HEK293 (cell line): ENCODE measurements around the gene UBXN1.
A peak's percentile ranks its signal among the peaks of the same experiment; 100 is the strongest.

Experiments
- CTCF ChIA-PET: fragments of 350-600 bp; formaldehyde crosslinking; extraction: SDS; loops from one replicate; lab custom pipeline; 2021; ENCODE audit warnings: antibody characterized with exemption; lab: Yijun Ruan, JAX
- POLR2A ChIA-PET: fragments of 300-600 bp; formaldehyde crosslinking; extraction: SDS; loops from one replicate; lab custom pipeline; 2020; ENCODE audit warnings: antibody characterized with exemption, inconsistent platforms; lab: Yijun Ruan, JAX
- H3K27ac ChIP-seq: fragments of 200-500 bp; sonication (Bioruptor generic); 2 replicates; pipeline ENCODE4 v1.5.1; 2014; ENCODE audit warnings: low read depth, low read length, control low read depth, inconsistent platforms; ENCODE audit errors: extremely low read depth
- H3K36me3 ChIP-seq, 2 experiments: fragments of 200-500 bp in 1 of 2; sonication (Bioruptor generic) in 1 of 2; 1 replicate in 1 of 2; 2 replicates in 1 of 2; pipeline ENCODE4 v1.5.1; 2014 to 2017; ENCODE audit warnings: inconsistent platforms in 2 of 2, low read length in 2 of 2; ENCODE audit not compliant: control insufficient read depth in 2 of 2, insufficient read depth in 1 of 2
- H3K4me1 ChIP-seq: fragments of 200-500 bp; sonication (Bioruptor generic); 2 replicates; pipeline ENCODE4 v1.5.1; 2014; ENCODE audit warnings: mild to moderate bottlenecking, low read length, inconsistent platforms; ENCODE audit not compliant: control insufficient read depth, insufficient read depth
- H3K4me3 ChIP-seq: 2 replicates; pipeline ENCODE4 v1.5.1; 2011; ENCODE audit warnings: low read depth, mild to moderate bottlenecking, control low read depth, low read length, moderate library complexity
- H3K9me3 ChIP-seq: fragments of 200-500 bp; sonication (Bioruptor generic); 2 replicates; pipeline ENCODE4 v1.5.1; 2014; ENCODE audit warnings: low read depth, low read length, inconsistent platforms; ENCODE audit not compliant: control insufficient read depth, insufficient read depth
- FEZF1 ChIP-seq: fragments of 450-650 bp; formaldehyde crosslinking; IDR thresholded peaks from 2 replicates; pipeline ENCODE4 v1.5.1; 2016; ENCODE audit warnings: missing biosample characterization, missing genetic modification characterization
- GLIS1 ChIP-seq: fragments of 450-650 bp; formaldehyde crosslinking; IDR thresholded peaks from 2 replicates; pipeline ENCODE4 v1.5.1; 2016; ENCODE audit warnings: missing biosample characterization, missing genetic modification characterization
- IKZF3 ChIP-seq: fragments of 450-650 bp; IDR thresholded peaks from 2 replicates; pipeline ENCODE4 v1.5.0; 2018; ENCODE audit warnings: missing biosample characterization, mild to moderate bottlenecking, missing genetic modification characterization, moderate library complexity
- KLF10 ChIP-seq: fragments of 450-650 bp; IDR thresholded peaks from 2 replicates; pipeline ENCODE4 v1.5.1; 2018; ENCODE audit warnings: missing biosample characterization, mild to moderate bottlenecking, missing genetic modification characterization
- KLF8 ChIP-seq: fragments of 450-650 bp; formaldehyde crosslinking; IDR thresholded peaks from 2 replicates; pipeline ENCODE4 v1.5.1; 2016; ENCODE audit warnings: missing biosample characterization, missing genetic modification characterization
- MZF1 ChIP-seq: fragments of 450-650 bp; formaldehyde crosslinking; IDR thresholded peaks from 2 replicates; pipeline ENCODE4 v1.5.1; 2017; ENCODE audit warnings: missing biosample characterization, missing genetic modification characterization, borderline replicate concordance
- PRDM10 ChIP-seq: fragments of 450-650 bp; formaldehyde crosslinking; IDR thresholded peaks from 2 replicates; pipeline ENCODE4 v1.5.1; 2016; ENCODE audit warnings: missing biosample characterization, missing genetic modification characterization
- SETDB1 ChIP-seq: IDR thresholded peaks from one replicate; pipeline ENCODE4 v1.6.1; 2017; ENCODE audit warnings: mild to moderate bottlenecking, low read length, moderate library complexity, mixed read lengths; ENCODE audit not compliant: insufficient read length
- SP2 ChIP-seq: fragments of 450-650 bp; formaldehyde crosslinking; IDR thresholded peaks from 2 replicates; pipeline ENCODE4 v1.5.1; 2016; ENCODE audit warnings: missing biosample characterization, missing genetic modification characterization
- SP3 ChIP-seq: fragments of 450-650 bp; formaldehyde crosslinking; IDR thresholded peaks from 2 replicates; pipeline ENCODE4 v1.5.1; 2016; ENCODE audit warnings: missing biosample characterization, missing genetic modification characterization
- ZBTB17 ChIP-seq: fragments of 450-650 bp; formaldehyde crosslinking; IDR thresholded peaks from 2 replicates; pipeline ENCODE4 v1.5.1; 2016; ENCODE audit warnings: missing biosample characterization, missing genetic modification characterization
- ZBTB20 ChIP-seq: fragments of 450-650 bp; formaldehyde crosslinking; IDR thresholded peaks from 2 replicates; pipeline ENCODE4 v1.5.1; 2016; ENCODE audit warnings: missing biosample characterization, missing genetic modification characterization
- ZBTB8A ChIP-seq: fragments of 450-650 bp; formaldehyde crosslinking; IDR thresholded peaks from 2 replicates; pipeline ENCODE4 v1.5.1; 2016; ENCODE audit warnings: missing biosample characterization, missing genetic modification characterization
- ZNF341 ChIP-seq: fragments of 450-650 bp; formaldehyde crosslinking; IDR thresholded peaks from 2 replicates; pipeline ENCODE4; 2016; ENCODE audit warnings: low read depth, missing biosample characterization, missing genetic modification characterization
- ZNF518A ChIP-seq: fragments of 450-650 bp; formaldehyde crosslinking; conservative IDR thresholded peaks from 2 replicates; pipeline ENCODE4 v1.5.1; 2016; ENCODE audit warnings: low read depth, missing biosample characterization, missing genetic modification characterization
- ZNF571 ChIP-seq: fragments of 450-650 bp; formaldehyde crosslinking; IDR thresholded peaks from 2 replicates; pipeline ENCODE4 v1.5.0; 2017; ENCODE audit warnings: missing biosample characterization, missing genetic modification characterization
- ZNF600 ChIP-seq: fragments of 450-650 bp; formaldehyde crosslinking; IDR thresholded peaks from 2 replicates; pipeline ENCODE4 v1.5.1; 2016; ENCODE audit warnings: missing biosample characterization, missing genetic modification characterization
- ZNF629 ChIP-seq: fragments of 450-650 bp; formaldehyde crosslinking; IDR thresholded peaks from 2 replicates; pipeline ENCODE4 v1.5.1; 2017; ENCODE audit warnings: missing biosample characterization, missing genetic modification characterization
- TF ChIP-seq, protein P1 (sequence below): fragments of 450-650 bp; formaldehyde crosslinking; IDR thresholded peaks from 2 replicates; pipeline ENCODE4 v1.5.1; 2016; ENCODE audit warnings: missing biosample characterization, missing genetic modification characterization
- TF ChIP-seq, protein P2 (sequence below): fragments of 450-650 bp; formaldehyde crosslinking; IDR thresholded peaks from 2 replicates; pipeline ENCODE4 v1.5.1; 2016; ENCODE audit warnings: missing biosample characterization, missing genetic modification characterization
- TF ChIP-seq, protein P3 (sequence below): fragments of 450-650 bp; formaldehyde crosslinking; IDR thresholded peaks from 2 replicates; pipeline ENCODE4 v1.5.1; 2017; ENCODE audit warnings: missing biosample characterization, missing genetic modification characterization
- TF ChIP-seq, protein P4 (sequence below): fragments of 450-650 bp; formaldehyde crosslinking; IDR thresholded peaks from 2 replicates; pipeline ENCODE4 v1.5.1; 2016; ENCODE audit warnings: missing biosample characterization, missing genetic modification characterization

Gene UBXN1

DNA sequence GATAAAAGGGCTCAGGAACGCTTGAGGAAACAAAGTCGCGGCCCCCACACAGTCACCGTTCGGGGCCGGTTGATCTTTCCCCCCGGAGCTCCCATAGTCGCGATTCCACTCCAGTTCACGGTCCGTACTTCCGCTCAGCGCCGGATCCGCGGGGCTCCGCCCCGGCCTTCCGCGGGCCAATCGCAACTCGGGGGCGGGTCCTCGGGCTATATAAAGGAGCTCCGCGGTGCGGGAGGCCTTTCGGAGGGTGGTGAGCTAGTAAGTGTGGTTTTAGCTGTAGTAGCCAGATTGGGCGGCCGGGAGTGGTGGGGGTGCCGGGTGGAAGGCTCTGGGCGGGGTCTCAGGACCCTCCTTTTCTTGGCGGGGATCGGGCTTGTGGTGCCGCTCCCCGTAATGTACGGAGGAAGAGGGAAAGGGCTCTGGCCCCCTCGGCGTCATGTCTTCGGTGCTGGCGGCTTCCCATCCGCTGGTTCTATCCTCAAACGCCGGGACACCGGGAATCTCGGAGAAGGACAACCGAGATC is 13.7 kb downstream of the UBXN1 start, which contains the start of the genes C11orf98 and CSKMT:
Gene C11orf98, minus strand, starts transcription at position 136 of the 524 bp plus-strand sequence. Its CDS starts 41 bp downstream, at position 95.
Gene CSKMT, plus strand, starts transcription at position 238 of the 524 bp plus-strand sequence. CDS start 568 bp downstream, outside the sequence.
- Histone ChIP-seq H3K4me1 (no peaks in the 10 kb centered on the region), H3K9me3 (no peaks in the 10 kb centered on the region), H3K4me3 (peak within 1 kb of the TSS; percentile 89), H3K36me3 (peaks cover 0 to 43% of the 10 kb centered on the region in 2 experiments; a peak in 2 of 3 replicates), H3K27ac (peak within 1 kb of the TSS; percentile 66)
- ChIA-PET POLR2A (interaction anchor here (0.6 to 5.0 kb wide), 49 partner anchors 9 to 240 kb away, joined by 3 to 90 read pairs (median 5); partner anchors contain the start of genes B3GAT3, EEF1G, GANAB and HNRNPUL2), CTCF (interaction anchor here (0.6 to 2.5 kb wide), 11 partner anchors 10 to 121 kb away, joined by 3 to 10 read pairs (median 3); partner anchors contain the start of gene HNRNPUL2)
- TF ChIP-seq ZNF600 (tag by site-specific recombination): 0 out of 2 replicates have a peak, but pooled peaks have one; percentile 56
- peak; percentile 69 for TF ChIP-seq KLF8 (tag by site-specific recombination)
- 0 out of 2 replicates have a peak, but pooled peaks have one; percentile 17 for TF ChIP-seq ZNF629 (tag by site-specific recombination)
- no peak for TF ChIP-seq ZNF571 (tag by site-specific recombination)
- no peak for TF ChIP-seq ZNF518A (tag by site-specific recombination)
- TF ChIP-seq IKZF3 (tag by site-specific recombination): 0 out of 2 replicates have a peak, but pooled peaks have one; percentile 23
- TF ChIP-seq, protein P1, sequence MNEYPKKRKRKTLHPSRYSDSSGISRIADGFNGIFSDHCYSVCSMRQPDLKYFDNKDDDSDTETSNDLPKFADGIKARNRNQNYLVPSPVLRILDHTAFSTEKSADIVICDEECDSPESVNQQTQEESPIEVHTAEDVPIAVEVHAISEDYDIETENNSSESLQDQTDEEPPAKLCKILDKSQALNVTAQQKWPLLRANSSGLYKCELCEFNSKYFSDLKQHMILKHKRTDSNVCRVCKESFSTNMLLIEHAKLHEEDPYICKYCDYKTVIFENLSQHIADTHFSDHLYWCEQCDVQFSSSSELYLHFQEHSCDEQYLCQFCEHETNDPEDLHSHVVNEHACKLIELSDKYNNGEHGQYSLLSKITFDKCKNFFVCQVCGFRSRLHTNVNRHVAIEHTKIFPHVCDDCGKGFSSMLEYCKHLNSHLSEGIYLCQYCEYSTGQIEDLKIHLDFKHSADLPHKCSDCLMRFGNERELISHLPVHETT: 0 out of 2 replicates have a peak, but pooled peaks have one; percentile 11
- peak; percentile 64 for TF ChIP-seq SP3 (tag by site-specific recombination)
- peak; percentile 68 for TF ChIP-seq GLIS1 (tag by site-specific recombination)
- no peak for TF ChIP-seq MZF1 (tag by site-specific recombination)
- 0 out of 2 replicates have a peak, but pooled peaks have one; percentile 22 for TF ChIP-seq ZBTB17 (tag by site-specific recombination)
- TF ChIP-seq, protein P2, sequence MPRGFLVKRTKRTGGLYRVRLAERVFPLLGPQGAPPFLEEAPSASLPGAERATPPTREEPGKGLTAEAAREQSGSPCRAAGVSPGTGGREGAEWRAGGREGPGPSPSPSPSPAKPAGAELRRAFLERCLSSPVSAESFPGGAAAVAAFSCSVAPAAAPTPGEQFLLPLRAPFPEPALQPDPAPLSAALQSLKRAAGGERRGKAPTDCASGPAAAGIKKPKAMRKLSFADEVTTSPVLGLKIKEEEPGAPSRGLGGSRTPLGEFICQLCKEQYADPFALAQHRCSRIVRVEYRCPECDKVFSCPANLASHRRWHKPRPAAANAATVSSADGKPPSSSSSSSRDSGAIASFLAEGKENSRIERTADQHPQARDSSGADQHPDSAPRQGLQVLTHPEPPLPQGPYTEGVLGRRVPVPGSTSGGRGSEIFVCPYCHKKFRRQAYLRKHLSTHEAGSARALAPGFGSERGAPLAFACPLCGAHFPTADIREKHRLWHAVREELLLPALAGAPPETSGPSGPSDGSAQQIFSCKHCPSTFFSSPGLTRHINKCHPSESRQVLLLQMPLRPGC (tag by site-specific recombination): 0 out of 2 replicates have a peak, but pooled peaks have one; percentile 16
- TF ChIP-seq, protein P3, sequence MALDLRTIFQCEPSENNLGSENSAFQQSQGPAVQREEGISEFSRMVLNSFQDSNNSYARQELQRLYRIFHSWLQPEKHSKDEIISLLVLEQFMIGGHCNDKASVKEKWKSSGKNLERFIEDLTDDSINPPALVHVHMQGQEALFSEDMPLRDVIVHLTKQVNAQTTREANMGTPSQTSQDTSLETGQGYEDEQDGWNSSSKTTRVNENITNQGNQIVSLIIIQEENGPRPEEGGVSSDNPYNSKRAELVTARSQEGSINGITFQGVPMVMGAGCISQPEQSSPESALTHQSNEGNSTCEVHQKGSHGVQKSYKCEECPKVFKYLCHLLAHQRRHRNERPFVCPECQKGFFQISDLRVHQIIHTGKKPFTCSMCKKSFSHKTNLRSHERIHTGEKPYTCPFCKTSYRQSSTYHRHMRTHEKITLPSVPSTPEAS (tag by site-specific recombination): no peak
- TF ChIP-seq SP2 (tag by site-specific recombination): peak; percentile 65
- peak; percentile 4; the same call in 1 of the 2 replicates for TF ChIP-seq ZBTB8A
- peak; percentile 72 for TF ChIP-seq KLF10 (tag by site-specific recombination)
- TF ChIP-seq FEZF1 (tag by site-specific recombination): no peak
- TF ChIP-seq ZNF341: peak; percentile 61; the same call in 1 of the 2 replicates
- TF ChIP-seq PRDM10 (tag by site-specific recombination): peak; percentile 63; the same call in 1 of the 2 replicates
- TF ChIP-seq SETDB1: no peak
- TF ChIP-seq, protein P4, sequence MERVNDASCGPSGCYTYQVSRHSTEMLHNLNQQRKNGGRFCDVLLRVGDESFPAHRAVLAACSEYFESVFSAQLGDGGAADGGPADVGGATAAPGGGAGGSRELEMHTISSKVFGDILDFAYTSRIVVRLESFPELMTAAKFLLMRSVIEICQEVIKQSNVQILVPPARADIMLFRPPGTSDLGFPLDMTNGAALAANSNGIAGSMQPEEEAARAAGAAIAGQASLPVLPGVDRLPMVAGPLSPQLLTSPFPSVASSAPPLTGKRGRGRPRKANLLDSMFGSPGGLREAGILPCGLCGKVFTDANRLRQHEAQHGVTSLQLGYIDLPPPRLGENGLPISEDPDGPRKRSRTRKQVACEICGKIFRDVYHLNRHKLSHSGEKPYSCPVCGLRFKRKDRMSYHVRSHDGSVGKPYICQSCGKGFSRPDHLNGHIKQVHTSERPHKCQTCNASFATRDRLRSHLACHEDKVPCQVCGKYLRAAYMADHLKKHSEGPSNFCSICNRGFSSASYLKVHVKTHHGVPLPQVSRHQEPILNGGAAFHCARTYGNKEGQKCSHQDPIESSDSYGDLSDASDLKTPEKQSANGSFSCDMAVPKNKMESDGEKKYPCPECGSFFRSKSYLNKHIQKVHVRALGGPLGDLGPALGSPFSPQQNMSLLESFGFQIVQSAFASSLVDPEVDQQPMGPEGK (tag by site-specific recombination): peak; percentile 65
- 0 out of 2 replicates have a peak, but pooled peaks have one; percentile 3 for TF ChIP-seq ZBTB20 (tag by site-specific recombination)
